ENCODE results near the gene GSC2. TPM values are rescaled to one million over a fixed set of nuclear protein-coding genes. Genes with fewer than 3 reads are reported as not detected.
A peak's percentile ranks its signal among the peaks of the same experiment; 100 is the strongest.

Gene GSC2
- total and polyA plus RNA-seq, 2 of the 8 experiments (the other 6 are each of a cell fraction or from before 2014, with no cell fraction given): 0.17 to 0.48 TPM

DNA sequence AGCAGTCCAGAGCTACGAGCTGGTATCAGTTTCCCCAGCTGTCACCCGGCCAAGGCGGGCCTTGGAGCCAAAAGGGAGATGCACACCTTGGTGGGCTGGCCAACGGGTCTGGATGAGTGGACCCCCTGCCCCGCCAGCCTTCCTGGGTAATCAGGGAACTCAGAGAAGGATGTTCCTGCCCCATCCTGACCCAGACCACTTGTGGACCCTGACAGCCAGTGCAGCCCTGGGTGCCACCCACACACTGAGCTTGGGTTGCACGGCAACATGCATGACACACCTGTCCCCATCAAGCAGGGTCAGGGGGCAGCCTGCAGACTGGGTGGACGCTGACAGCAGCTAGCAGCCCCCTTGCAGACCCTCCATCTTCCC, 19.8 kb upstream of the GSC2 start:
- Histone ChIP-seq H3K27ac (ENCODE audit: low read depth, low read length) (no peak overlapping the region), H2BK20ac (ENCODE audit: low read length) (no peak overlapping the region), H3K56ac (replicated peaks; ENCODE audit: insufficient read length, low read depth, low read length) (no peak overlapping the region), H3K4me2 (ENCODE audit: insufficient read depth in 1 of 2, low read depth in 2 of 2, low read length in 2 of 2) (peak overlapping the region; percentile 73 to 95), H3K14ac (ENCODE audit: insufficient read length) (no peak overlapping the region), H3K4ac (replicated peaks; ENCODE audit: insufficient read length, low read depth, low read length) (no peak overlapping the region), H3K36me3 (ENCODE audit: control insufficient read depth in 2 of 4, insufficient read depth in 4 of 4, low read length in 3 of 4) (no peaks in the 10 kb centered on the region; a peak in 1 of 8 replicates), H3K9ac (replicated peaks in 1 of 4; ENCODE audit: extremely low read depth in 1 of 4, low read depth in 3 of 4, low read length in 3 of 4) (no peak overlapping the region; a peak in 1 of 7 replicates), H2BK5ac (ENCODE audit: low read depth, low read length) (no peak overlapping the region), H4K8ac (ENCODE audit: extremely low read depth, insufficient read depth, low read length) (no peak overlapping the region), H3K23me2 (ENCODE audit: low read depth, low read length) (peaks cover 10% of the 10 kb centered on the region), H3K79me2 (ENCODE audit: control insufficient read depth in 1 of 2, insufficient read depth in 2 of 2, low read length in 2 of 2) (peaks cover 5 to 26% of the 10 kb centered on the region in 2 experiments; a peak in 3 of 4 replicates), H4K91ac (replicated peaks; ENCODE audit: insufficient read length, low read length) (no peak overlapping the region), H2AFZ (ENCODE audit: low read length) (no peak overlapping the region), H4K5ac (ENCODE audit: insufficient read length, low read depth, low read length) (no peak overlapping the region), H3K79me1 (ENCODE audit: low read depth, low read length) (peaks cover 15% of the 10 kb centered on the region), H3K4me3 (ENCODE audit: extremely low read depth in 1 of 4, insufficient read depth in 2 of 4, low read depth in 3 of 4, low read length in 4 of 4) (peak overlapping the region in 3 of 4 experiments; percentile 20 to 57 (median 34); a peak in 4 of 8 replicates), H3K18ac (ENCODE audit: extremely low read depth, low read length) (no peak overlapping the region), H2BK120ac (replicated peaks; ENCODE audit: low read depth, low read length) (no peak overlapping the region), H3K9me3 (ENCODE audit: insufficient read depth in 2 of 2, low read depth in 1 of 2, low read length in 1 of 2) (no peaks in the 10 kb centered on the region), H3K4me1 (replicated peaks in 1 of 4; ENCODE audit: control insufficient read depth in 3 of 4, insufficient read depth in 4 of 4, low read length in 3 of 4) (peaks cover 0 to 32% (median 24%) of the 10 kb centered on the region in 4 experiments; a peak in 6 of 7 replicates), H4K20me1 (replicated peaks in 1 of 2; ENCODE audit: control insufficient read depth in 1 of 2, insufficient read depth in 2 of 2, low read length in 2 of 2) (peaks cover 2 to 24% of the 10 kb centered on the region in 2 experiments), H2BK15ac (ENCODE audit: low read length) (peak overlapping the region; percentile 88; the same call in 1 of the 2 replicates), H3K23ac (ENCODE audit: insufficient read length) (no peak overlapping the region), H2AK5ac (ENCODE audit: low read depth, low read length) (peak overlapping the region; percentile 85; the same call in 1 of the 2 replicates), H2BK12ac (ENCODE audit: low read depth, low read length) (no peak overlapping the region), H3K27me3 (replicated peaks in 1 of 4; ENCODE audit: control insufficient read depth in 3 of 4, extremely low read depth in 1 of 4, insufficient read depth in 3 of 4, low read length in 3 of 4) (peaks cover 20 to 46% (median 38%) of the 10 kb centered on the region in 4 experiments)
- DNase-seq (ENCODE audit: low read depth in 1 of 2, low spot score in 2 of 2) (no peak), FAIRE-seq (no peak)
- ChIA-PET POLR2A (ENCODE audit: partially characterized antibody) (interaction anchor here (0.7 to 1.3 kb wide), 2 partner anchors 8 to 181 kb away, joined by 3 to 4 read pairs; partner anchors contain the start of gene SLC25A1), CTCF (ENCODE audit: partially characterized antibody) (interaction anchor here (0.9 to 2.2 kb wide), 4 partner anchors 25 to 134 kb away, joined by 3 to 10 read pairs (median 4); partner anchors contain the start of gene ESS2)
- TF ChIP-seq PHF8 (conservative IDR thresholded peaks at IDR 0.05; ENCODE audit: low read depth, low read length) (no peak), POU5F1 (IDR thresholded peaks at IDR 0.05; ENCODE audit: low read depth, low read length) (no peak), KDM1A (IDR thresholded peaks at IDR 0.05; ENCODE audit: borderline replicate concordance, low read length) (no peak), NRF1 (IDR thresholded peaks at IDR 0.05; ENCODE audit: low read depth, low read length) (no peak), TAF1 (IDR thresholded peaks at IDR 0.05; ENCODE audit: low read depth, low read length) (no peak), POLR2A (IDR thresholded peaks at IDR 0.05; ENCODE audit: control extremely low read depth in 1 of 2, low read depth in 2 of 2, low read length in 2 of 2) (no peak), EGR1 (IDR thresholded peaks at IDR 0.05; ENCODE audit: borderline replicate concordance, low read depth, low read length) (no peak), EZH2 (IDR thresholded peaks at IDR 0.05; ENCODE audit: low read depth, low read length, severe bottlenecking) (peak; percentile 17), RXRA (IDR thresholded peaks at IDR 0.05; ENCODE audit: insufficient read depth, low read depth, low read length) (no peak), CREB1 (IDR thresholded peaks at IDR 0.05) (no peak), SUZ12 (IDR thresholded peaks at IDR 0.05; ENCODE audit: low read length) (peak; percentile 27; the same call in 1 of the 2 replicates)
- 75% methylated on average over 7 of the region's 7 CpGs; no CpG with 5 or more reads in 1 of the 2 experiments for WGBS, 2 experiments (ENCODE audit: extremely low coverage in 1 of 2, insufficient coverage in 1 of 2, insufficient read length in 1 of 2, insufficient replicate concordance in 2 of 2, low coverage in 1 of 2, low lambda C conversion rate in 2 of 2, missing lambda C conversion rate in 1 of 2)

Data from H1 (cell line).